ENCODE results near the gene HBE1.

The HBE1 gene

DNA sequence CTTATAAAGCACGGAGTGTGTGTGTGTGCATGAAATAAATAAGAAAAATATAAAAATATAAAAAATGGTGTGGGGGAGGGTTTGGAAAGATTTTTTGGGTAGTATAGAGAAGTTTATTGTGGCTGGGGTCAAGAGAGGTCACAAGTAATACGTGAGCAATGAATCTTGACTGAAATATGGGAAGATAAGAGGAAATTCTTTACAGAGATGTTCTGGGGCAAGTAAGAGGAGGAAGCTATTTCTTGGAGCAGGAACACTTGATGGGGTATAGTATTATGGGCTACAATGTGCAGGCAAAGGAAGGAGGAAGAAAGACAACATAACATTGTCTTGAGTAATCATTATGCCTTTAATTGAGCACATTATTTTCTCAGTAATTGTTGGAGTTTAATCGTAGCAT is 37.6 kb downstream of the HBE1 start:
- DNase-seq: no peak

DNA sequence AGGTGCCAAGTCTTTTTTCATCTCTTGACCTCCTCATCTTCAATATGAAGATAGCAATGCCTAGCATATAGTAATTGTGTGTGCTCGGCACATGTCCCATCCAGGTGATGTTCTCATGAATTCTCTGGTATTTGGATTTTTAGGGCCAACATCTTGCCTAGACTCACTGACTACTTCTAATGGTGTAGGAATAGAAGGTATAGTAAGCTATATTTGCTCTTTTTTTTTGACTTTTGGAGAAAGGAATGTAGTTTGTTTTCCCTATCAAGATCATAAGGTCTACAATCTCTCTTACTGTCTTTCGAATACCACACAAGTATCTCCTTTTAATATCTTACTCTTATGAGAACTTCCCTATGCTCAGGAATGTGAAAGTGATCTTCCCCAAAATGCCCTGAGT is 38.6 kb downstream of the HBE1 start:
- no peak for DNase-seq

DNA sequence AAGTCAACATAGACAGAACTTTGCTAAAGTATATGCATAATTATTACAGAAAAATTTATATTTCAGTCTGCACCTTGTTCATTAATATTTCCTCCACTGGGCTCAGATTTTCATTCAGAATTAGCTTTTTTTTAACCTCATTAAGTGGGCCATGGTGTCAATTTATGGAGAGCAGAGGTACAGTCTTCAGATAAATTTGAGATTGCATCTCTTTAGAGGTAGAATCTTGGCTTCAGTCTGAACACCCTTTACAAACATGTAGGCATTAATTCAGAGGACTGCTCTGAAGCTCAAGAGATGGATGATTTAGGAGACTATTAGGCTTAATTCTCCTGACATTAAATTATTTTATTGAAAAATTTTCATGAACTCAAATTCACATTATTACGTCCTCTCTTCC is 39.5 kb downstream of the HBE1 start:
- DNase-seq: no peak

DNA sequence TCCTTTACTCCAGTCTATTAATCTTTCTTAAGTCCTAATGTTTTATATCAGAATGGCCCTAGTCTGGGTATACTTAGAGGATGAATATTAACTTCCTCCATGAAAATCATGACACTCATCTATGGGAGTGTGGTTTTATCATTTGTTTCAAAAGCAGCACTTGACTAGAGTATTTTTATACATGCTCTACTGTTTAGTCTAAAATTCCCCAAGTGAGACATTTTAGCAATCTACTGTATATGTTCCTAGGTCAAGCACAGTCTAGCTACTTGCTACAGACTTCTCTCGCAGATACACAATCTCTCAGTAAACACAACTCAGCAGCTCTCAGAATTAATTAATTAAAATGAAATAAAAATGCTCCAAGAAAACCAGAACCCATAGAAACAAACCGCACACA is 39.9 kb downstream of the HBE1 start:
- no peak for DNase-seq

DNA sequence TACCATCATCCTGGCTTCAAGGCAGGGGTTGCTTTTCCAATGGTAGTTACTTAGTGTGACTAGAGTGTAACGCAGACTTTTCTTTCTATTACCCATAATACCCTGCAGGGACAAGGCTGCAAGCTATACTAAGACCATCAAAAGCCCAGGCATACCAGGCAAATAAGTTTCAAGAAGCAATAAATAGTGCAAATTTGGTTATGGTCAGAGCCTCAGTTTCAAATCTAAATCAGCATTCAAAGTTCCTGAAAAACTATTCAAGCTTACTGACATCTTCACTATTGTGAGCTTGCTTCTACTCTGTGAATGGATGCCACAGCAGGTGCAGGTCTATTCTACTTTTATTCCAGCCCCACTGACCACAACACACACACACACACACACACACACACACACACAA is 40.4 kb downstream of the HBE1 start:
- no peak for DNase-seq

DNA sequence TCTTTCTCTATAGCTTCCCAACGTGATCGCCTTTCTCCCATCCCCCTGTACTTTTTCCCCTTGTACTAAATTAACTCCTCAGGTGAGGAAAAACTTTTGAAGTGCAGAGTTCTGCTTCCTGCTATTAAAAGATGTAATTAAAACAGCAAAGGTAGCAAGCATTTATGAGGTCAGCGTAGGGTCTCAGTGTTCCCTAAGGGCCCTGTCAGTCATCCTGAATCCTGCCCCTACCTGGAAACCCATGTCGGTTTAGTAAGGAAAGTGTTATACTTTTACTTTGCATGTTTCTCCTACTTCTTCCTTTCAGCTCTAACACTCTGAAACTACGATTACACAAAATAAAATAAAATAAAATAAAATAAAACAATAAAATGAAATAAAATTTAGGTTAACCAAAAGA is 41.6 kb downstream of the HBE1 start:
- no peak for DNase-seq

DNA sequence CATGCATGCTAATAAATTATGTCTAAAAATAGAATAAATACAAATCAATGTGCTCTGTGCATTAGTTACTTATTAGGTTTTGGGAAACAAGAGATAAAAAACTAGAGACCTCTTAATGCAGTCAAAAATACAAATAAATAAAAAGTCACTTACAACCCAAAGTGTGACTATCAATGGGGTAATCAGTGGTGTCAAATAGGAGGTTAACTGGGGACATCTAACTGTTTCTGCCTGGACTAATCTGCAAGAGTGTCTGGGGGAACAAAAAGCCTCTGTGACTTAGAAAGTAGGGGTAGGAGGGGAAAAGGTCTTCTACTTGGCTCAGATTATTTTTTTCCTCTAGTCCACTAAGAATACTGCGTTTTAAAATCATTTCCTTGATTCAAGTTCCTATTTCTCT is 42.1 kb downstream of the HBE1 start:
- no peak for DNase-seq

DNA sequence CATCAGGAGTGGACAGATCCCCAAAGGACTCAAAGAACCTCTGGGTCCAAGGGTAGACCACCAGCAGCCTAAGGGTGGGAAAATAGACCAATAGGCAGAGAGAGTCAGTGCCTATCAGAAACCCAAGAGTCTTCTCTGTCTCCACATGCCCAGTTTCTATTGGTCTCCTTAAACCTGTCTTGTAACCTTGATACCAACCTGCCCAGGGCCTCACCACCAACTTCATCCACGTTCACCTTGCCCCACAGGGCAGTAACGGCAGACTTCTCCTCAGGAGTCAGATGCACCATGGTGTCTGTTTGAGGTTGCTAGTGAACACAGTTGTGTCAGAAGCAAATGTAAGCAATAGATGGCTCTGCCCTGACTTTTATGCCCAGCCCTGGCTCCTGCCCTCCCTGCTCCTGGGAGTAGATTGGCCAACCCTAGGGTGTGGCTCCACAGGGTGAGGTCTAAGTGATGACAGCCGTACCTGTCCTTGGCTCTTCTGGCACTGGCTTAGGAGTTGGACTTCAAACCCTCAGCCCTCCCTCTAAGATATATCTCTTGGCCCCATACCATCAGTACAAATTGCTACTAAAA is 42.9 kb downstream of the HBE1 start, which contains the start of gene HBB:
Gene HBB, minus strand, starts transcription at position 340 of the 579 bp plus-strand sequence. Its CDS starts 50 bp downstream, at position 290.
- DNase-seq: peak; percentile 84

DNA sequence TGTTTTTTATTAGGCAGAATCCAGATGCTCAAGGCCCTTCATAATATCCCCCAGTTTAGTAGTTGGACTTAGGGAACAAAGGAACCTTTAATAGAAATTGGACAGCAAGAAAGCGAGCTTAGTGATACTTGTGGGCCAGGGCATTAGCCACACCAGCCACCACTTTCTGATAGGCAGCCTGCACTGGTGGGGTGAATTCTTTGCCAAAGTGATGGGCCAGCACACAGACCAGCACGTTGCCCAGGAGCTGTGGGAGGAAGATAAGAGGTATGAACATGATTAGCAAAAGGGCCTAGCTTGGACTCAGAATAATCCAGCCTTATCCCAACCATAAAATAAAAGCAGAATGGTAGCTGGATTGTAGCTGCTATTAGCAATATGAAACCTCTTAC is 44.3 kb downstream of the HBE1 start:
- DNase-seq: no peak

DNA sequence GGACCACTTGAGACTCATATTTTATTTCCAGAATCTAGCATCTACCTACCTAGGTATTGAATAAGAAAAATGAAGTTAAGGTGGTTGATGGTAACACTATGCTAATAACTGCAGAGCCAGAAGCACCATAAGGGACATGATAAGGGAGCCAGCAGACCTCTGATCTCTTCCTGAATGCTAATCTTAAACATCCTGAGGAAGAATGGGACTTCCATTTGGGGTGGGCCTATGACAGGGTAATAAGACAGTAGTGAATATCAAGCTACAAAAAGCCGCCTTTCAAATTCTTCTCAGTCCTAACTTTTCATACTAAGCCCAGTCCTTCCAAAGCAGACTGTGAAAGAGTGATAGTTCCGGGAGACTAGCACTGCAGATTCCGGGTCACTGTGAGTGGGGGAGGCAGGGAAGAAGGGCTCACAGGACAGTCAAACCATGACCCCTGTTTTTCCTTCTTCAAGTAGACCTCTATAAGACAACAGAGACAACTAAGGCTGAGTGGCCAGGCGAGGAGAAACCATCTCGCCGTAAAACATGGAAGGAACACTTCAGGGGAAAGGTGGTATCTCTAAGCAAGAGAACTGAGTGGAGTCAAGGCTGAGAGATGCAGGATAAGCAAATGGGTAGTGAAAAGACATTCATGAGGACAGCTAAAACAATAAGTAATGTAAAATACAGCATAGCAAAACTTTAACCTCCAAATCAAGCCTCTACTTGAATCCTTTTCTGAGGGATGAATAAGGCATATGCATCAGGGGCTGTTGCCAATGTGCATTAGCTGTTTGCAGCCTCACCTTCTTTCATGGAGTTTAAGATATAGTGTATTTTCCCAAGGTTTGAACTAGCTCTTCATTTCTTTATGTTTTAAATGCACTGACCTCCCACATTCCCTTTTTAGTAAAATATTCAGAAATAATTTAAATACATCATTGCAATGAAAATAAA is 44.9 kb downstream of the HBE1 start:
- no peak for DNase-seq

DNA sequence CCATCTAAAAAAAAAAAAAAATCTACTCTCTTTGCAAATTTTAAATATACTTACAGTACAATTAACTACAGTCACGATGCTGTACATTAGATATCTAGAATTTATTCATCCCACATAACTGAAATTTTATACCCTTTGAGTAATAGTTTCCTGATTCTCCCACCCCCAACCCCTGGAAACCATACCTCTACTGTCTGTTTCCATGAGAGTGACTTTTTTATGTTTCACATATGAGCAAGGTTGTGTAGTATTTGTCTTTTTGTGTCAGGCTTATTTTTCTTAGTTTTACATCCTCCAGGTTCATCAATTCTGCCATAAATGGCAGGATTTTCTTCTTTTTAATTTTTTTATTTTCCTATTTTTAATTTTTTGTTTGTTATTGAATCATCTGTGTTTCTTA is 46.1 kb downstream of the HBE1 start:
- DNase-seq: no peak

DNA sequence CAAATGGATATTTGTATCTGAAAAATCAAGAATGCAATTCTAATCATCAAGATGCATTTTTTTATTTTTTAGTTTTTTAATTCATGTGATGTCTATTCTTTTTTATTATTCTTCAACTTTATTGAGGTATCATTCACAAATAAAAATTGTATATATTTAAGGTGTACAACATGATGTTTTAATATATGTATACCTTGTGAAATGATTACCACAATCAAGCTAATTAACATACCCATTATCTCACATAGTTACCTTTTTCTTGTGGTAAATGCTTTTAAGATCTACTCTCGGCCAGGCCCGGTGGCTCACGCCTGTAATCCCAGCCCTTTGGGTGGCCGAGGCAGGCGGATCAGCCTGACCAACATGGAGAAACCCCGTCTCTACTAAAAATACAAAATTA is 46.6 kb downstream of the HBE1 start:
- no peak for DNase-seq
